ENCODE data around the gene MAP3K12.
"Not testable (repeated sequence)": the region's sequence is repeated elsewhere in the genome, so short reads cannot be mapped to it uniquely, and the experiment has no call there.

The MAP3K12 gene

GRCh38 chr12:53468282-53468681 is 31.0 kb downstream of the MAP3K12 start:
- no peak for DNase-seq (ENCODE audit: low spot score)

GRCh38 chr12:53467880-53468279 is 31.4 kb downstream of the MAP3K12 start:
- DNase-seq (ENCODE audit: low spot score): no peak

DNA sequence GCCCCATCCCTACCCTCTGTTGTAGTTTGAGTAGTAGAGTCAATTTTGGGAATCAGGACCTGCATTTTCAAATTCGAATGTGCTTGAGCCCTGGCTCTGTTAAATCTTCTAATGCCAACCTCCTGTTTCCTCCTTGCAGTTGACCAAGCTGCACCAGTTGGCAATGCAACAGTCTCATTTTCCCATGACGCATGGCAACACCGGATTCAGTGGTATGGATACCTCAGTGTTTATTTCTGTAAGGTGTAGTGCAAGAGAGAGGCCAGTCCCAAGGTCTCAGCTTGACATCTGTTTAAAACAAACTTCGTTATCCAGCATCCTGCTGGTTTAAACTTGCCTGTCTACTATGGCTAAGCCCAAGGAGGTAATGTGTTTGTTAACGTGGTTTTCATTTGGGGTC is 32.2 kb downstream of the MAP3K12 start:
- no peak for DNase-seq (ENCODE audit: low spot score)

DNA sequence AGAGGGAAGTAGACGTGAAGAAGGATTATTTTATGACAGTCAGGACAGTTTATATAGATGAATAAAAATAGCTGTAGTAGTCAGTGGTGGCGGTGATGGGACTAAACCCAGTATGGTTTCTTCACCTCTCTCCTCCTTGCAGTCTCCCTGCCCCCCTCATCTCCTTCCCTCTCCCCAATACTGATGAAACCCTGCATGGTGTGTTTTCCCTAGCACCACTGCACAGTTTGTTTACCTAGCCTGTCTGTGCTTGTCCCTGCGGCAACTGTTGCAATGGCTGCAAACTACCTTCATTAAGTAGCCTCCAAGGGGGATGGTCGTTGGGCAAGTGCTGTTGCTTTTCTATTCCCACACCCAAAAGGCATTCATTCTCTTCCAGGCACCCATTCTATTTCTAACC is 32.6 kb downstream of the MAP3K12 start:
- no peak for DNase-seq (ENCODE audit: low spot score)

DNA sequence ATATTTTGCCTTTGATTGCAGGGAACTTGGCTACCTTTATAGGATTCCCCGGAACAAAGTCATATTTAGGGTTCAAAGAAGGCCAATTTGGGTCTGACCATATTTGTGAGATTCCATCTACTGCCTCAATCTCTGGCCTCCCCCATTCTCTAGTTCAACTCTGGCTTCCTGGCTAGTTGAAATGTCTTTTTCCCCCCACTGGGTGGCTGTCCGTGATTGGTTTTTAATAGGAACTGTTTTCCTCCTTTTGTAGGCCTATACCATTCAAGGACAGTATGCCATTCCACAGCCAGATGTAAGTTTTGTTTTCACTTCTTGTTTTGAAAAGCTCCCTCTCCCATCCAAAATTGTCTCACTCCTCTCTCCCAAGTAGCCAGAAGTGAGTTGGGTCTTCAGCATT is 33.6 kb downstream of the MAP3K12 start:
- no peak for DNase-seq (ENCODE audit: low spot score)

GRCh38 chr12:53464685-53465418 is 34.4 kb downstream of the MAP3K12 start:
- DNase-seq (ENCODE audit: low spot score): no peak

DNA sequence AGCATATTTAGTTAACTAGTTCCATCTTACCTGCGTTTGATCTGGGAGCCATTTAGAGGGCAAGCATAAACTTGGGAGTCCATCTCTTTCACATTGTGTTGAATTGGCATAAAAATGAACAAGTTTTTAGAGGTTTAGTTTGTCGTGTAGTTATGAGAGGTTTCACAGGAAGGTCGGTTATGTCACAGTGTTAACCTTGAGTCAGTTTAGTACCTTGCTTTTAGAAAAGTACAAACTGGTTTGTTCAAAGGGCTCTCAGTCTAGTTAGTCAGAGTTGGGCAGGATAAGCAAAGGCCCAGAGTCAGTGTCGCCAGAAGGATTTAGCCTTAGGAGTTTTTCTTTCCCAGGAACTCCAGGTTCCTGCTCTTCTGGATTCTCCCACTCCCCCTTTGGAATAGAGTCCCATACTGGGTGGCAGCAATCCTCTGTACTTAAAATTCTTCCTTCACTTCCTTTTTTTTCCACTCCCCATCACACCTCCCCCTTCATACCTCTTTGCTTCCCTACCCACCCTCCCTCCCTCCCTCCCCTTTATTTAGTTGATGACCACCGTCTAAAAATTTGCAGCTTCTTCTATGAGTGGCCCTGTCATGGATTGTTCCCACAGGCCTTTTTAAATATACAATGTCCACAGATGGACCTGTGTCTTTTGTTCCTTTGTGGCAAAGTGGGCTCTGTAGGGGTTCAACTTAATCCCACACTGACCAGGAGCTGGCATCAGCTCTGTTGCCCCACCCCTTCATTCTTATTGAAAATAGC is 35.3 kb downstream of the MAP3K12 start:
- no peak for DNase-seq (ENCODE audit: low spot score)

DNA sequence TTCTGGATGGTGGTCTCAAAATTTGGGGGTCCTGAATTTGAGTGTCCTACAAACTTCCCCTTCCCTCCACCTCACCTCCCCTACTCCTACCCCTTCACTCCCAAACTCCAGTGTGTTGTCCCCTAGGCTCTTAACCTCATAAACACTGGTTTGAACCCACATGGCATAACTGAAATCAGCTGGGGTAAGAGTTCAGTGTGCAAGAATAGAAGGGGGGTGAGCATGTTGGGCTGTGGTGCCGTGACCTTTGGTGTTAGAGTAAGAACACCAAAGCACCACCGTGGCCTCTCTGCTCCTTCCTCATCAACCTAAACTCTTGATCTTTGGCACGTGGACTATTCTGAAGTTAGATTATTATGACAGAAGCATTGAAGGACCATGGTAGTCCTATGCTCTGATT is 36.3 kb downstream of the MAP3K12 start:
- no peak for DNase-seq (ENCODE audit: low spot score)

DNA sequence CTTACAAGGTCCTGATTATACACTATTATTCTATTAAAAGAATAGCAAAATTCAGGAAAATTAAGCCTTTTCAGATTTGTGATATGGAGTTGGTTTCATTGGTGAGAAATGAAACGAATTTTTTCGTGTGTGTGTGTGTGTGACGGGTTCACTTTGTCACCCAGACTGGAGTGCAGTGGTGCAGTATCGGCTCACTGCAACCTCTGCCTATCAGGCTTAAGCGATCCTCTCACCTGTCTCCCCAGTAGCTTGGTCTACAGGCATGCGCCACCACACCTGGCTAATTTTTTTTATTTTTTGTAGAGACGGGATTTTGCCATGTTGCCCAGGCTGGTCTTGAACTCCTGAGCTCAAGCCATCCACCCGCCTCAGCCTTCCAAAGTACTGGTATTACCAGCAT is 37.7 kb downstream of the MAP3K12 start:
- no peak for DNase-seq (ENCODE audit: low spot score)

DNA sequence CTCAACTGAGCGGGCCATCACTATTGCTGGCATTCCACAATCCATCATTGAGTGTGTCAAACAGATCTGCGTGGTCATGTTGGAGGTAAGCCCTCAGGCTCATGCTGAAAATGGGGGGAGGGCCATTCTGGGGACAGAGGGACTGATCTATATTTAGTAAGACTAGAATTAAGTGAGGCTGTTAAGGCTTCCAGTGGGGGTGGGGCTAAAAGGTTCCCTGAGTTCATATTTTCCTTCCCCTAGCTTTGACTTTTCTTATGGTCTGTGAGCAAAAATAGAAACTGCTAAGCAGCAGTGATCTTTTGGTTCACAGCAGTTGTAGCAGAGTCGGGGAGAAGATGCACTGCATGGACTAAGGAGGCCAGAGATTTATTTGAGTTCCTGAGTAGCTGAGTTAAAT is 38.2 kb downstream of the MAP3K12 start:
- no peak for DNase-seq (ENCODE audit: low spot score)

DNA sequence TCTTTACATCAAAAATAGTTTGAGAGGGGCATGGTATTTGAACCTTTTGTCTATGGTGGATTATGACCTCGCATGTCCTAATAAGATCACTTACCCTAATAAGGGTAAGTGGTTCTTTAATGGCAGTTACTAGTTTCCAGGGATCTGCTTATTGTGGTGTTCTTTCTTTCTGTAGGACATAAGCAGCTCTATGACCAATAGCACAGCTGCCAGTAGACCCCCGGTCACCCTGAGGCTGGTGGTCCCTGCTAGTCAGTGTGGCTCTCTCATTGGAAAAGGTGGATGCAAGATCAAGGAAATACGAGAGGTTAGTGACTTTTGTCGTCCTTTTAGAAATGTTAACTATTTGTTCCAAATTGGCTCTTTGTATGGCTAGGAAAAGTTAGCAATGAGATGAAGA is 40.2 kb downstream of the MAP3K12 start:
- DNase-seq (ENCODE audit: low spot score): no peak

DNA sequence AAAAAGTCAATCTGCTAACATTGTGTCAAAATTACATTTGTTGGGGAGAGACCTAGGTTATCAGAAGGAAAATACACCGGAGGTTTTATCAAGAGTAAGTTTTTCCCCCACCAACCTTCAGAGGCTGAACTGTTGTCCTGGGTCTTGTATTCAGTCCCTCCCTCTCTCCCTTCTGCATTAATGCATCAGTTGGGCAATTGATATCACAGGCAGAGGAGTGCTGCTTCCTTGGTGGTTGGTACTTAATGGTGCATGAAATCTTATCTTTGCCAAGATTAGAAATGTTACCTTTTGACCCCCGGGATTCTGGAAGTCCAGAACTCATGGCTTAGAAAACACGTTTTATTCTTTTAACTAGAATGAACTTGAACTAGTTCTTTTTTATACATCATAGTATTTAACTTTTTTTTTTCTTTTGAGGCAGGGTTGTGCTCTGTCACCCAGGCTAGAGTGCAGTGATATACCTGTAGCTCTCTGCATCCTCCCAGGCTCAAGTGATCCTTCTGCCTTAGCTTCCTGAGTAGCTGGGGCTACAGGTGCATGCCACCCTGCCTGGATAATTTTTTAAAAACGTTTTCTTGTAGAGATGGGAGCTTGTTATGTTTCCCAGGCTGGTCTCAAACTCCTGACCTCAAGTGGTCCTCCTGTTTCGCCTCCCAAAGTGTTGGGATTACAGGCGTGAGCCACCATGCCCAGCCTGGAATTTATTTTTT is 42.4 kb downstream of the MAP3K12 start:
- DNase-seq (ENCODE audit: low spot score): no peak

DNA sequence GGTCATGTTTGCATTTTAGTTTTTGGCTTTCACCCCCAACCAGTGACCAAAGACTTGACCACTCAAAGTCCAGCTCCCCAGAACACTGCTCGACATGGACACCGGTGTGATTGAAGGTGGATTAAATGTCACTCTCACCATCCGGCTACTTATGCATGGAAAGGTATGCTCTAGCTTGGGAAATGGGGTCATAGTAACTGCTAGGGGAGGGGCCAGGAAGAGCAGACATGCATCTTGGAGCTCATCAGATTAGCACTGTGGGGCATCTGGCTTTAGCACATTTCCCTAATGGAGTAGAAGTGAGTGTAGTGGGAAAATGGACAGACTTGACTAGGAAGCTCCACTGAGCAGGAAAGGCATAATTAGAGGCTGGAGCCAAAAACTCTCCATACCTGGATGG is 44.6 kb downstream of the MAP3K12 start:
- DNase-seq (ENCODE audit: low spot score): no peak

DNA sequence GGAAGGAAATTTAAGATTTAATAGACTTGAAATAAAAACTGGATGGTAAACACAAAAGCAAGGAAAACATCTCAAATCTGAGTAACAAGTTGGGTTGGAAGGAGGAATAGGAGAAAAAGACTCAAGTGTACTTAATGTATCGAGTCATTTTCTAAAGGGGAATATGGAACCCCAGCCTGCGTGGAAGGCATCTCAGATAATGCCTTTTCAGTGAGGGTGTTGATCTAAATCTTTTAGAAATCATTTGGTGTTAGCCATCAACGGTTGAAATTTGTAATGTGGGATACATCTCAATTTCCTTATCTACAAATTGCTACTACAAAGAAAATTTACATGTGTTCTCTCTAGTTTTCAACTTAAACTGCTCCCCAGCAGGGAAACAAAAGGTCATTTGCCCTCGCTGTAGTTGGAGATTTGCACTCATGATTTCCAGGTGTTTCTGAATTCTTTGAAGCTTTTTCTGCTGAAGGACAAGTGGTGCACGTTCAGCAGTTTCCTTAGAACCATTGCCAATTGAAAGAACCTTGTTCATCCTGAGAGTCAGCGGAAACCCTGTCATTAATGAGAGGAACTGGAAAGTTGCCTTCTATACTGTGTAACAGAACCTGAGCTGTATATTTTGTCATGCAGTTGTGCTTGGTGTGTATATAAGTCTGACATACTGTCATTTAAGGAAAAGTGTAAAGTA is 45.2 kb downstream of the MAP3K12 start:
- no peak for DNase-seq (ENCODE audit: low spot score)

DNA sequence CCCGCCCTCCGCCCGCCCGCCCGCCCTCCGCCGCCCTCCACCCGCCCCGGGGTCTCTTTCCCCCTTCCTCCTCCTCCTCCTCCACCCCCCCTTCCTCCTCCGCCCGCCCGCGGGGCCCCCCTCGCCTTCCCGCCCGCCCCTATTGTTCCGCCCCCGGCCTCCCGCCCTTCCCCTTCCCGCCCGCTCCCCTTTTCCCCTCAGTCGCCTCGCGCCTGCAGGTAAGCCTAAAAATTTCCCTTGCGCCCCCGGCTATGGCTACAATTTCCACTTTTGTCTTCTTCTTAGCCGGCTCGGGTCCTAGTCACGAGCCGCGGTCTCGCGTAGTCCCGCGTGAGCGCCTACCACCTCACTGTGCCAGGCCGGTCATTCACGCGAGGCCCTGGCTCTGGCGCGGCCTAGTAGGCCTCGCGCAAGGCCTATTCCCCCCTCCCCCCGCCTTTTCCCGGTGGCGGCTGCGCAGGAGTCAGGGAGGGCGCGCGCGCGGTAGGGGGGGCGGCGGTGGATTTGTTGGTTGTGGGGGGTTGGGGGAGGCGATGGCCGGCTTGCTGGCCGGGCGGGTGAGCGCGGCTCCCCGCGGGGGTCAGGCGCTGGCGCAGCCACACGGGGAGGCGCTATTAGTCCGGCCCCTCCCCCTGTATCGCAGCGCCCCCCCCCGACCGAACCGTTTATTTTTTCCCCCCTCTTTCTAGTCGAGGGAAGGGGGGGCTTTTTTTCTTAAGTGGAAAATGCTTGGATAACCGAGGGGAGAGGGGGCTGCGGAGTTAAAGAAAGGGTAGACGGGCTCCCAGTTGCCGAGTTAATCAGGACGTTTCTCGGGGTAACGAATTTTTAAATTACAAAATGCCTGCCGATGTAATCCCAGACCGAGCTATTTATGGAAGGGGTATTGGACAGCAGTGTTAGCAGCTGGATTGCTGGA is 46.8 kb downstream of the MAP3K12 start:
- DNase-seq (ENCODE audit: low spot score): peak; percentile 87

DNA sequence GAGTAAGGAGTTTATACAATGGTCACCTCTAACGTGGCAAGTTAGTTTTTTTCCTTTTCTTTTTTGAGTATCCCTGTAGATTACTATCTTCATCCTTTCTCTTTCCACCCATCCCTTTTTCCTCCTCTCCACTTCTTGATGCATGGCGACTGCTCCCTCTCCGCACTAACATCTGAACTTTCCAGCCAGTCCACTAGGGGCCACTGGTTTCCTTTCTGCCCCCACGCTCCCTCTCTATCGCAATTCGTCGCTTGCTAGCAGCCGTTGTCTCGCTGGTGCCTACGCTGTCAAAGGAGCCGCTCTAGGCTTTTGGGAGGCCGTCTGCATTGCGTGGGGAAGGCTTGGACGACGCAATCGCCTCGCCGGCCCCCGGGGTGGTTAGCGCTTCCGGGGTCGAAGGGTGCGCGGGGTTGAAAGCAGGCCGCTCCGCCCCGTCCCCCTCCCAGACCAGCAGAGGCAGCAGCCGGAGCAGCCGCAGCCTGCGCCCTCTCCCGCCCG is 47.5 kb downstream of the MAP3K12 start, which contains the start of gene PCBP2:
Gene PCBP2 (plus strand): TSS at position 442 of the 498 bp plus-strand sequence. CDS start 2,699 bp downstream, outside the sequence.
- DNase-seq (ENCODE audit: low spot score): peak; percentile 100

DNA sequence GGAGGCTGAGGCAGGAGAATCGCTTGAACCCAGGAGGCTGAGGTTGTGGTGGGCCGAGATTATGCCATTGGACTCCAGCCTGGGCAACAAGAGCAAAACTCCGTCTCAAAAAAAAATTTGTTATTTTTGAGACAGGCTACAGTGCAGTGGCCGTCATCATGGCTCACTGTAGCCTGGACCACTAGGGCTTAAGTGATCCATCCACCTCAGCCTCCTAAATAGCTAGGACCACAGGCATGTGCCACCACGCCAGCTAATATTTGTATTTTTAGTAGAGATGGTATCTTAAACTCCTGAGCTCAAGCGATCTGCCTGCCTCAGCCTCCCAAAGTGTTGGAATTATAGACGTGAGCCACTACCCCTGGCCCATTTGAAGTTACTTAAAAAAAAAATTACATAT is 48.3 kb downstream of the MAP3K12 start:
- no peak for DNase-seq (ENCODE audit: low spot score)

GRCh38 chr12:53444593-53445325 is 54.5 kb downstream of the MAP3K12 start:
- not testable (repeated sequence) for DNase-seq (ENCODE audit: low spot score)

GRCh38 chr12:53443955-53444354 is 55.3 kb downstream of the MAP3K12 start:
- DNase-seq (ENCODE audit: low spot score): no peak

Measured in Ammon's horn (tissue), 1 donor.